B cell (primary cell): ENCODE data around the gene ADRB1. TPM values are rescaled to one million over a fixed set of nuclear protein-coding genes. Genes with fewer than 3 reads are reported as not detected.

Source experiments
- ATAC-seq: fragments of 200-7000 bp; cut with Tn5 transposase; one replicate; pipeline ENCODE4 v1.10.0; 2021; ENCODE audit warnings: low read depth, mild to moderate bottlenecking, moderate number of reproducible peaks, moderate library complexity
- CTCF ChIA-PET: fragments of 350-600 bp; sonication (Branson Sonifier 250); formaldehyde crosslinking; loops from one replicate; lab custom pipeline; 2021; ENCODE audit warnings: antibody characterized with exemption, inconsistent platforms; lab: Charles Lee
- POLR2A ChIA-PET: fragments of 350-600 bp; sonication (Branson Sonifier 250); formaldehyde crosslinking; loops from one replicate; lab custom pipeline; 2021; ENCODE audit warnings: antibody characterized with exemption; lab: Charles Lee
- DNase-seq: peaks from one replicate; pipeline ENCODE4 v3.0.0; 2013
- H2AFZ ChIP-seq: 2 replicates; pipeline ENCODE4 v1.6.1; 2012; ENCODE audit warnings: mild to moderate bottlenecking, low read depth, low read length; ENCODE audit not compliant: insufficient read depth, poor library complexity, severe bottlenecking
- H3K27ac ChIP-seq, 2 donors: 1 replicate in 1 of 2; 2 replicates in 1 of 2; pipeline ENCODE4 v1.5.1; 2012 to 2013; ENCODE audit warnings: low read length in 2 of 2, mild to moderate bottlenecking in 2 of 2, moderate library complexity in 1 of 2
- H3K27me3 ChIP-seq, 4 experiments: fragments of 200-600 bp in 1 of 4; sonication (generic) in 1 of 4; replicated peaks in 1 of 4; 1 replicate in 2 of 4; 2 replicates in 2 of 4; pipeline versions ENCODE4 v1.6.1 to v1.7.0; 2013 to 2016; ENCODE audit warnings: low read length in 3 of 4, mild to moderate bottlenecking in 2 of 4, mixed read lengths in 1 of 4, moderate library complexity in 1 of 4; ENCODE audit not compliant: insufficient read depth in 4 of 4, control insufficient read depth in 3 of 4; ENCODE audit errors: control extremely low read depth in 1 of 4
- H3K36me3 ChIP-seq, 2 experiments: replicated peaks in 1 of 2; 1 replicate in 1 of 2; 2 replicates in 1 of 2; pipeline versions ENCODE4 v1.6.1 to v1.7.1; 2013; ENCODE audit warnings: low read length in 1 of 2; ENCODE audit not compliant: insufficient read depth in 2 of 2, control insufficient read depth in 1 of 2; ENCODE audit errors: control extremely low read depth in 1 of 2, extremely low read depth in 1 of 2
- H3K4me1 ChIP-seq, 2 donors: fragments of 200-600 bp in 1 of 2; sonication (generic) in 1 of 2; 1 replicate in 1 of 2; 2 replicates in 1 of 2; pipeline versions ENCODE4 v1.5.1 to v1.6.1; 2013 to 2017; ENCODE audit warnings: low read length in 2 of 2; ENCODE audit not compliant: control insufficient read depth in 2 of 2, insufficient read depth in 2 of 2
- H3K4me2 ChIP-seq: replicated peaks from 2 replicates; pipeline ENCODE3; 2012; ENCODE audit warnings: mild to moderate bottlenecking, low read depth, low read length; ENCODE audit not compliant: poor library complexity, severe bottlenecking
- H3K4me3 ChIP-seq, 5 experiments: fragments of 200-600 bp in 1 of 5; sonication (generic) in 1 of 5; 1 replicate in 3 of 5; 2 replicates in 2 of 5; pipeline versions ENCODE4 v1.5.1 to v1.7.0; 2011 to 2016; ENCODE audit warnings: low read length in 4 of 5, mild to moderate bottlenecking in 4 of 5, low read depth in 2 of 5, control low read depth in 1 of 5, moderate library complexity in 1 of 5; ENCODE audit not compliant: insufficient read depth in 1 of 5; ENCODE audit errors: control extremely low read depth in 1 of 5, extremely low read depth in 1 of 5
- H3K79me2 ChIP-seq: fragments of 200-600 bp; sonication (generic); one replicate; pipeline ENCODE4 v1.6.0; 2016; ENCODE audit warnings: low read length; ENCODE audit not compliant: control insufficient read depth, insufficient read depth
- H3K9ac ChIP-seq: fragments of 200-600 bp; sonication (generic); 2 replicates; pipeline ENCODE4 v1.6.1; 2017; ENCODE audit warnings: mild to moderate bottlenecking, low read length, moderate library complexity
- H3K9me3 ChIP-seq, 3 donors: one replicate each; pipeline versions ENCODE4 v1.6.1 to v1.7.1; 2013; ENCODE audit warnings: low read length in 2 of 3; ENCODE audit not compliant: control insufficient read depth in 2 of 3, insufficient read depth in 1 of 3; ENCODE audit errors: control extremely low read depth in 1 of 3
- H4K20me1 ChIP-seq: 2 replicates; pipeline ENCODE4 v1.6.0; 2012; ENCODE audit warnings: mild to moderate bottlenecking, low read length; ENCODE audit not compliant: insufficient read depth, control insufficient read depth, poor library complexity, severe bottlenecking
- H3K27ac Mint-ChIP-seq: one replicate; pipeline ENCODE4 v1.8.0; 2021; ENCODE audit warnings: mixed read lengths
- H3K27me3 Mint-ChIP-seq: one replicate; pipeline ENCODE4 v1.8.0; 2021; ENCODE audit warnings: mixed read lengths
- H3K4me1 Mint-ChIP-seq: one replicate; pipeline ENCODE4 v1.8.0; 2021; ENCODE audit warnings: mixed read lengths
- H3K4me3 Mint-ChIP-seq: one replicate; pipeline ENCODE4 v1.8.0; 2021; ENCODE audit warnings: mixed read lengths
- H3K9me3 Mint-ChIP-seq: one replicate; pipeline ENCODE4 v1.8.0; 2022; ENCODE audit warnings: mixed read lengths; ENCODE audit not compliant: insufficient read depth
- CTCF ChIP-seq: fragments of 200-600 bp; IDR thresholded peaks from one replicate; pipeline ENCODE4 v1.8.0; 2022; ENCODE audit warnings: antibody characterized with exemption, mild to moderate bottlenecking
- EZH2 ChIP-seq: IDR thresholded peaks from 2 replicates; pipeline ENCODE4 v1.6.1; 2012; ENCODE audit warnings: borderline replicate concordance, low read depth, mild to moderate bottlenecking, moderate library complexity, low read length; ENCODE audit not compliant: insufficient read depth, poor library complexity, severe bottlenecking
- WGBS: methylation state at CpG from one replicate; pipeline ENCODE4 v1.1.5; 2013; ENCODE audit warnings: missing lambda C conversion rate; ENCODE audit not compliant: insufficient coverage; 5-methylcytosine and 5-hydroxymethylcytosine counted together
- intact Hi-C: fragments of 100-400 bp; cut with micrococcal nuclease; formaldehyde crosslinking; loops from one replicate; pipeline ENCODE4 v1.10.0; 2022
- polyA plus RNA-seq: library from polyadenylated mRNA; depleted of rRNA; stranded (reverse); fragments of >200 nt; gene quantifications from 2 replicates; pipeline ENCODE4 v1.2.3, GENCODE V29; 2012
- total RNA-seq, 2 donors: library from RNA; stranded (reverse); fragments of 120-200 nt in 1 of 2; gene quantifications; 1 replicate in 1 of 2; 2 replicates in 1 of 2; pipeline versions ENCODE4 v1.2.3 to v1.2.4, GENCODE V29; 2013 to 2022

ADRB1 gene
- total and polyA plus RNA-seq, 2 donors (not counting 1 experiment from before 2014, with no cell fraction given), result 0.10 TPM; not detected in 1

GRCh38 chr10:114083040-114083439, 39.4 kb downstream of the ADRB1 start:
- WGBS, result 94% methylated on average over 5 of the region's 5 CpGs
- no peaks in the 10 kb centered on the region for H3K79me2 ChIP-seq
- ChIA-PET POLR2A (no interaction called here), CTCF (interaction anchor here (1.1 kb wide), 1 partner anchor 284 kb away, joined by 3 read pairs; no protein-coding TSS in a partner anchor)
- TF ChIP-seq EZH2 (no peak), CTCF (no peak)
- no peaks in the 10 kb centered on the region for H4K20me1 ChIP-seq
- DNase-seq (no peak), ATAC-seq (no peak)
- no peaks in the 10 kb centered on the region for H3K27me3 ChIP-seq
- H3K9me3 Mint-ChIP-seq, result no peaks in the 10 kb centered on the region
- H3K9me3 ChIP-seq, result peaks cover 0 to 8% (median 0%) of the 10 kb centered on the region in 3 donors
- H3K4me3 ChIP-seq, result no peak overlapping the region
- H3K4me3 Mint-ChIP-seq, result no peak overlapping the region
- no peak overlapping the region for H2AFZ ChIP-seq
- no peak overlapping the region for H3K4me2 ChIP-seq
- H3K36me3 ChIP-seq, result no peaks in the 10 kb centered on the region
- no peak overlapping the region for H3K27ac Mint-ChIP-seq
- H3K4me1 ChIP-seq, result no peaks in the 10 kb centered on the region
- intact Hi-C loops, result no loop called here
- H3K27me3 Mint-ChIP-seq, result peaks cover 6% of the 10 kb centered on the region
- no peaks in the 10 kb centered on the region for H3K4me1 Mint-ChIP-seq
- no peak overlapping the region for H3K9ac ChIP-seq
- H3K27ac ChIP-seq, result no peak overlapping the region

GRCh38 chr10:114084215-114084614, 40.5 kb downstream of the ADRB1 start:
- peaks cover 6% of the 10 kb centered on the region for H3K27me3 Mint-ChIP-seq
- WGBS, result 86% methylated on average over 4 of the region's 4 CpGs
- H3K79me2 ChIP-seq, result no peaks in the 10 kb centered on the region
- ATAC-seq (no peak), DNase-seq (no peak)
- ChIA-PET POLR2A (no interaction called here), CTCF (interaction anchor here (1.1 kb wide), 1 partner anchor 19 kb away, joined by 3 read pairs; no protein-coding TSS in a partner anchor)
- no peaks in the 10 kb centered on the region for H3K9me3 Mint-ChIP-seq
- no peak overlapping the region for H3K27ac Mint-ChIP-seq
- H3K9ac ChIP-seq, result no peak overlapping the region
- H3K27me3 ChIP-seq, result no peaks in the 10 kb centered on the region
- intact Hi-C loops, result no loop called here
- H2AFZ ChIP-seq, result no peak overlapping the region
- no peaks in the 10 kb centered on the region for H3K4me1 ChIP-seq
- H3K9me3 ChIP-seq, result peaks cover 0 to 8% (median 0%) of the 10 kb centered on the region in 3 donors
- H3K36me3 ChIP-seq, result no peaks in the 10 kb centered on the region
- TF ChIP-seq CTCF (no peak), EZH2 (no peak)
- no peaks in the 10 kb centered on the region for H3K4me1 Mint-ChIP-seq
- no peak overlapping the region for H3K27ac ChIP-seq
- H3K4me3 Mint-ChIP-seq, result no peak overlapping the region
- no peaks in the 10 kb centered on the region for H4K20me1 ChIP-seq
- no peak overlapping the region for H3K4me2 ChIP-seq
- H3K4me3 ChIP-seq, result no peak overlapping the region
